Measurements from ENCODE around the gene ZFYVE21. TPM values are rescaled to one million over a fixed set of nuclear protein-coding genes. Genes with fewer than 3 reads are reported as not detected.

Gene ZFYVE21
- total RNA-seq, 1 donor = 36.9 TPM

GRCh38 chr14:103740991-103741689, 25.5 kb downstream of the ZFYVE21 start:
- no peak overlapping the region for H3K4me3 ChIP-seq (ENCODE audit: insufficient read depth, low read length)
- no peaks in the 10 kb centered on the region for H3K9me3 ChIP-seq (ENCODE audit: low read depth, low read length)
- no peak overlapping the region for H3K27ac ChIP-seq (ENCODE audit: low read depth, low read length)

DNA sequence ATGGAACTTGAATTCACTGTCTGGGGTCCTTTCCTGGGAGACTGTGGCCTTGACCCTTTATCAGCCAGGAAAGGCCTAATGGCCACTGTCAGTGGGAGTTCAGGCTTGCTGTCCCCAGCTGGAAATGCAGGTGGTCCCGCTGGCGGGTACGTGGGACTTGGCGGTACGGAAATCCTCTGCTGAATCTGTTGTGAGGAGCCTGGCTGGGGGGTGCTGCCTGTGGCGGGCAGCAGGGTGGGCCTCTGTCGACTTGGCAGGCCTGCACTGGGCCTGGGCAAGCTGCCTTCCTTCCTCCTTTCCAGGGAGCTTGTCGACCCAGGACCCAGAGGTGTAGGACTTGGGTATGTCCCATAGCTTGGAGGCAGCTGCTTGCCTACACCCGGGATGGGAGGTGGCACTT, 26.3 kb downstream of the ZFYVE21 start:
- no peak overlapping the region for H3K4me2 ChIP-seq (ENCODE audit: insufficient read depth, low read length)
- H3K4me3 ChIP-seq (ENCODE audit: insufficient read depth, low read length) = no peak overlapping the region
- H3K9me3 ChIP-seq (ENCODE audit: low read depth, low read length) = no peaks in the 10 kb centered on the region
- no peaks in the 10 kb centered on the region for H3K27me3 ChIP-seq (ENCODE audit: insufficient read depth, low read length)
- H4K20me1 ChIP-seq (ENCODE audit: insufficient read depth, low read length) = no peaks in the 10 kb centered on the region
- H2AFZ ChIP-seq (ENCODE audit: low read length) = no peak overlapping the region
- no peak for DNase-seq (ENCODE audit: insufficient read length, low spot score, missing footprints)
- peaks cover 3% of the 10 kb centered on the region for H3K36me3 ChIP-seq (ENCODE audit: insufficient read depth, low read length)
- H3K4me1 ChIP-seq (ENCODE audit: insufficient read depth, low read length) = peaks cover 7% of the 10 kb centered on the region
- H3K27ac ChIP-seq (ENCODE audit: low read depth, low read length) = no peak overlapping the region
- no peak for TF ChIP-seq CTCF (IDR thresholded peaks at IDR 0.05; ENCODE audit: extremely low read depth, low read depth, low read length)
- H3K79me2 ChIP-seq (ENCODE audit: insufficient read depth, low read length) = no peaks in the 10 kb centered on the region

More at GRCh38 chr14:103740991-103741689, 25.5 kb downstream of the ZFYVE21 start:
- no peaks in the 10 kb centered on the region for H4K20me1 ChIP-seq (ENCODE audit: insufficient read depth, low read length)
- no peaks in the 10 kb centered on the region for H3K27me3 ChIP-seq (ENCODE audit: insufficient read depth, low read length)
- H3K36me3 ChIP-seq (ENCODE audit: insufficient read depth, low read length) = peaks cover 3% of the 10 kb centered on the region
- no peaks in the 10 kb centered on the region for H3K4me1 ChIP-seq (ENCODE audit: insufficient read depth, low read length)
- H3K4me2 ChIP-seq (ENCODE audit: insufficient read depth, low read length) = no peak overlapping the region
- H2AFZ ChIP-seq (ENCODE audit: low read length) = no peak overlapping the region
- no peaks in the 10 kb centered on the region for H3K79me2 ChIP-seq (ENCODE audit: insufficient read depth, low read length)
- peak; percentile 84 for DNase-seq (ENCODE audit: insufficient read length, low spot score, missing footprints)
- no peak for TF ChIP-seq CTCF (IDR thresholded peaks at IDR 0.05; ENCODE audit: extremely low read depth, low read depth, low read length)

GRCh38 chr14:103742499-103743255, 27.1 kb downstream of the ZFYVE21 start:
- Histone ChIP-seq H2AFZ (ENCODE audit: low read length) (no peak overlapping the region), H3K27me3 (ENCODE audit: insufficient read depth, low read length) (no peaks in the 10 kb centered on the region), H3K4me1 (ENCODE audit: insufficient read depth, low read length) (peaks cover 7% of the 10 kb centered on the region), H4K20me1 (ENCODE audit: insufficient read depth, low read length) (no peaks in the 10 kb centered on the region), H3K79me2 (ENCODE audit: insufficient read depth, low read length) (no peaks in the 10 kb centered on the region), H3K4me2 (ENCODE audit: insufficient read depth, low read length) (no peak overlapping the region), H3K4me3 (ENCODE audit: insufficient read depth, low read length) (no peak overlapping the region), H3K36me3 (ENCODE audit: insufficient read depth, low read length) (peaks cover 3% of the 10 kb centered on the region), H3K27ac (ENCODE audit: low read depth, low read length) (no peak overlapping the region), H3K9me3 (ENCODE audit: low read depth, low read length) (no peaks in the 10 kb centered on the region)
- peak; percentile 58 for DNase-seq (ENCODE audit: insufficient read length, low spot score, missing footprints)
- TF ChIP-seq CTCF (IDR thresholded peaks at IDR 0.05; ENCODE audit: extremely low read depth, low read depth, low read length) = no peak

DNA sequence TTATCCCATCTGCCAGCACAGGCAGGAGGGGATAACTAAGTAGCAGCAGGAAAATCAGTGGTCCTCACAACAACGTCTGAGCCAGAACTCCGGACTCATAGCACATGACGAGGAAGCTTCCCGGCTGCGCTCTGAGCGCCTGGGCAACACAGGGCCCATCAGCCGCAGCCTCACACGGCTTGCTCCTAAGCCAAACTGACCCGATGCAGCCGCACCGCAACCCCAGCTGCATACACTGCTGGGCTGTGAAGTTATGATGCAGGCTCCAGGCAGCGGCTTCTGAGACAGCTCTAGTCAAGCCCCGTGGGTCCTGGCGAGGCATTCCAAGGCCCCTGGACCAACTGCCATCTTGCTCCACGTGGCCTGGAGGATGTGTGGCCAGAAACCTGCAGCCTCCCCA, 28.1 kb downstream of the ZFYVE21 start:
- H2AFZ ChIP-seq (ENCODE audit: low read length) = no peak overlapping the region

More for the DNA sequence above, 28.1 kb downstream of the ZFYVE21 start:
- no peaks in the 10 kb centered on the region for H3K79me2 ChIP-seq (ENCODE audit: insufficient read depth, low read length)
- no peak overlapping the region for H3K4me2 ChIP-seq (ENCODE audit: insufficient read depth, low read length)
- H4K20me1 ChIP-seq (ENCODE audit: insufficient read depth, low read length) = no peaks in the 10 kb centered on the region
- no peak overlapping the region for H3K27ac ChIP-seq (ENCODE audit: low read depth, low read length)
- TF ChIP-seq CTCF (IDR thresholded peaks at IDR 0.05; ENCODE audit: extremely low read depth, low read depth, low read length) = no peak
- H3K4me3 ChIP-seq (ENCODE audit: insufficient read depth, low read length) = no peak overlapping the region
- H3K9me3 ChIP-seq (ENCODE audit: low read depth, low read length) = no peaks in the 10 kb centered on the region
- peak; percentile 37 for DNase-seq (ENCODE audit: insufficient read length, low spot score, missing footprints)
- no peaks in the 10 kb centered on the region for H3K36me3 ChIP-seq (ENCODE audit: insufficient read depth, low read length)
- no peaks in the 10 kb centered on the region for H3K27me3 ChIP-seq (ENCODE audit: insufficient read depth, low read length)
- H3K4me1 ChIP-seq (ENCODE audit: insufficient read depth, low read length) = peaks cover 7% of the 10 kb centered on the region
